Measurements from ENCODE around the gene FOXP3.

The FOXP3 gene

GRCh38 chrX:49214996-49215526 is 49.4 kb downstream of the FOXP3 start:
- no peak for DNase-seq (ENCODE audit: low spot score)

GRCh38 chrX:49214416-49214815 is 50.1 kb downstream of the FOXP3 start:
- no peak for DNase-seq (ENCODE audit: low spot score)

- DNase-seq (ENCODE audit: low spot score): no peak
Measured at GRCh38 chrX:49212861-49213260, 51.6 kb downstream of the FOXP3 start.

- no peak for DNase-seq (ENCODE audit: low spot score)
Measured at GRCh38 chrX:49212209-49212608, 52.3 kb downstream of the FOXP3 start.

- no peak for DNase-seq (ENCODE audit: low spot score)
Measured at GRCh38 chrX:49211074-49211473, 53.4 kb downstream of the FOXP3 start.

GRCh38 chrX:49210406-49210805 is 54.1 kb downstream of the FOXP3 start:
- no peak for DNase-seq (ENCODE audit: low spot score)

- peak; percentile 88 for DNase-seq (ENCODE audit: low spot score)
Measured at GRCh38 chrX:49209434-49210251, 54.9 kb downstream of the FOXP3 start.

GRCh38 chrX:49208399-49208798 is 56.1 kb downstream of the FOXP3 start:
- no peak for DNase-seq (ENCODE audit: low spot score)

GRCh38 chrX:49206543-49206942 is 58.0 kb downstream of the FOXP3 start:
- DNase-seq (ENCODE audit: low spot score): no peak

- DNase-seq (ENCODE audit: low spot score): no peak
Measured at GRCh38 chrX:49205443-49205842, 59.1 kb downstream of the FOXP3 start.

GRCh38 chrX:49204709-49205108 is 59.8 kb downstream of the FOXP3 start:
- DNase-seq (ENCODE audit: low spot score): peak; percentile 64

GRCh38 chrX:49204017-49204416 is 60.5 kb downstream of the FOXP3 start:
- DNase-seq (ENCODE audit: low spot score): no peak

GRCh38 chrX:49203536-49203935 is 61.0 kb downstream of the FOXP3 start:
- DNase-seq (ENCODE audit: low spot score): peak; percentile 59

GRCh38 chrX:49202022-49202421 is 62.5 kb downstream of the FOXP3 start:
- no peak for DNase-seq (ENCODE audit: low spot score)

Data from cerebellar cortex (tissue), 1 donor.